Measurements from ENCODE around the gene KRT12.

Gene KRT12

GRCh38 chr17:40866838-40867237 is at the start of gene KRT12:
KRT12 (minus strand) TSS chr17:40867223; CDS start chr17:40867186, 37 bp downstream.
- no peak for DNase-seq (ENCODE audit: low spot score)

GRCh38 chr17:40916366-40916765 is 49.3 kb upstream of the KRT12 start:
- DNase-seq (ENCODE audit: low spot score): no peak

- DNase-seq (ENCODE audit: low spot score): no peak
These were observed 48.8 kb upstream of the KRT12 start for GRCh38 chr17:40915721-40916256.

- DNase-seq (ENCODE audit: low spot score): no peak
These were observed 48.2 kb upstream of the KRT12 start for GRCh38 chr17:40915199-40915661.

- no peak for DNase-seq (ENCODE audit: low spot score)
These were observed 47.2 kb upstream of the KRT12 start for GRCh38 chr17:40914075-40914855.

- no peak for DNase-seq (ENCODE audit: low spot score)
These were observed 45.6 kb upstream of the KRT12 start for GRCh38 chr17:40912486-40913210.

- no peak for DNase-seq (ENCODE audit: low spot score)
These were observed 43.4 kb upstream of the KRT12 start for GRCh38 chr17:40910441-40910841.

GRCh38 chr17:40909755-40910154 is 42.7 kb upstream of the KRT12 start:
- DNase-seq (ENCODE audit: low spot score): no peak

GRCh38 chr17:40909351-40909750 is 42.3 kb upstream of the KRT12 start:
- peak; percentile 39 for DNase-seq (ENCODE audit: low spot score)

GRCh38 chr17:40906613-40907012 is 39.6 kb upstream of the KRT12 start:
- no peak for DNase-seq (ENCODE audit: low spot score)

GRCh38 chr17:40905370-40905769 is 38.3 kb upstream of the KRT12 start:
- DNase-seq (ENCODE audit: low spot score): no peak

GRCh38 chr17:40903129-40903847 is 36.3 kb upstream of the KRT12 start:
- DNase-seq (ENCODE audit: low spot score): no peak

GRCh38 chr17:40902498-40902897 is 35.5 kb upstream of the KRT12 start:
- DNase-seq (ENCODE audit: low spot score): no peak

- DNase-seq (ENCODE audit: low spot score): no peak
These were observed 35.0 kb upstream of the KRT12 start for GRCh38 chr17:40901981-40902474.

GRCh38 chr17:40900809-40901356 is 33.9 kb upstream of the KRT12 start:
- DNase-seq (ENCODE audit: low spot score): no peak

GRCh38 chr17:40896916-40897455 is 30.0 kb upstream of the KRT12 start:
- no peak for DNase-seq (ENCODE audit: low spot score)

GRCh38 chr17:40895106-40895730 is 28.2 kb upstream of the KRT12 start:
- no peak for DNase-seq (ENCODE audit: low spot score)

- no peak for DNase-seq (ENCODE audit: low spot score)
These were observed 21.2 kb upstream of the KRT12 start for GRCh38 chr17:40888196-40888720.

- no peak for DNase-seq (ENCODE audit: low spot score)
These were observed 19.1 kb upstream of the KRT12 start for GRCh38 chr17:40886090-40886489.

GRCh38 chr17:40884708-40885512 is 17.9 kb upstream of the KRT12 start, which contains the start of gene KRT20:
KRT20 (minus strand) TSS chr17:40885242; CDS start chr17:40885185, 57 bp downstream.
- DNase-seq (ENCODE audit: low spot score): no peak
